K562 (cell line): ENCODE measurements around the gene AKIRIN1. TPM values are rescaled to one million over a fixed set of nuclear protein-coding genes. Genes with fewer than 3 reads are reported as not detected.

Experiments used
- ATAC-seq: fragments of 200-7000 bp; cut with Tn5 transposase; 3 replicates; pipeline ENCODE4 v1.9.1; 2020; ENCODE audit warnings: moderate library complexity
- BruUV-seq: library from RNA; stranded (reverse); fragments of 400-500 nt; replicated peaks from 2 replicates; lab custom pipeline; 2021; lab: Mats Ljungman, UMichigan
- CTCF ChIA-PET: fragments of 300-600 bp; formaldehyde crosslinking; extraction: SDS; loops from one replicate; lab custom pipeline; 2021; ENCODE audit warnings: low intra/inter-chr PET ratio; lab: Yijun Ruan, JAX
- POLR2A ChIA-PET: fragments of 300-600, 350-650 bp; sonication (Branson Sonifier 250); formaldehyde crosslinking; extraction: SDS; loops from one replicate; lab custom pipeline; 2021; ENCODE audit warnings: antibody characterized with exemption, inconsistent platforms; lab: Yijun Ruan, JAX
- DNase-seq, 4 experiments: peaks; one replicate each; pipeline versions ENCODE4 v3.0.0 to v3.0.0-alpha.2; 2011 to 2018; ENCODE audit warnings: low spot score in 3 of 4, mixed read lengths in 3 of 4; ENCODE audit errors: extremely low read depth in 1 of 4
- FAIRE-seq: peaks from 2 replicates; lab custom pipeline; 2011; peaks lifted over from hg19 to GRCh38; lab: Jason Lieb, UNC
- H2AFZ ChIP-seq: 2 replicates; pipeline ENCODE4 v1.6.0; 2011; ENCODE audit warnings: low read depth, low read length, control low read depth, inconsistent platforms
- H3K27ac ChIP-seq: fragments of 200-600 bp; 3 replicates; pipeline ENCODE4 v1.8.0; 2011; ENCODE audit warnings: low read depth, mild to moderate bottlenecking, control low read depth, inconsistent platforms, low read length, moderate library complexity, mixed read lengths; ENCODE audit errors: extremely low read depth
- H3K27me3 ChIP-seq, 2 experiments: fragments of 300-600 bp in 1 of 2; 2 replicates in 1 of 2; 3 replicates in 1 of 2; pipeline versions ENCODE4 v1.6.0 to v1.8.0; 2011; ENCODE audit warnings: inconsistent platforms in 2 of 2, low read length in 2 of 2, mild to moderate bottlenecking in 1 of 2, mixed read lengths in 1 of 2, moderate library complexity in 1 of 2; ENCODE audit not compliant: control insufficient read depth in 2 of 2, insufficient read depth in 2 of 2
- H3K36me3 ChIP-seq: fragments of 300-600 bp; 3 replicates; pipeline ENCODE4 v1.8.0; 2011; ENCODE audit warnings: mild to moderate bottlenecking, low read length, inconsistent platforms; ENCODE audit not compliant: control insufficient read depth, insufficient read depth
- H3K4me1 ChIP-seq, 2 experiments: fragments of 200-600 bp in 1 of 2; replicated peaks in 1 of 2; 2 replicates in 1 of 2; 3 replicates in 1 of 2; pipeline versions ENCODE4 v1.5.1 to v1.8.0; 2011; ENCODE audit warnings: inconsistent platforms in 2 of 2, low read length in 2 of 2, mild to moderate bottlenecking in 1 of 2, mixed read lengths in 1 of 2, moderate library complexity in 1 of 2; ENCODE audit not compliant: control insufficient read depth in 2 of 2, insufficient read depth in 2 of 2
- H3K4me2 ChIP-seq: 2 replicates; pipeline ENCODE4 v1.6.1; 2011; ENCODE audit warnings: low read length, control low read depth, inconsistent platforms, mixed read lengths; ENCODE audit not compliant: insufficient read depth
- H3K4me3 ChIP-seq: fragments of 200-600 bp; sonication (generic), shearing (Covaris generic); 2 replicates; pipeline ENCODE4 v1.5.1; 2016; ENCODE audit warnings: control low read depth, inconsistent platforms
- H3K79me2 ChIP-seq: fragments of 200-600 bp; 3 replicates; pipeline ENCODE4 v1.8.0; 2011; ENCODE audit warnings: low read length, inconsistent platforms; ENCODE audit not compliant: control insufficient read depth, insufficient read depth
- H3K9ac ChIP-seq, 2 experiments: 2 replicates each; pipeline versions ENCODE4 v1.6.0 to v1.6.1; 2011; ENCODE audit warnings: low read depth in 2 of 2, low read length in 2 of 2, control low read depth in 1 of 2, inconsistent platforms in 1 of 2, mild to moderate bottlenecking in 1 of 2, mixed read lengths in 1 of 2; ENCODE audit not compliant: insufficient read depth in 1 of 2
- H3K9me1 ChIP-seq: one replicate; pipeline ENCODE4 v1.6.0; 2011; ENCODE audit warnings: inconsistent platforms, mild to moderate bottlenecking, low read length, moderate library complexity; ENCODE audit not compliant: control insufficient read depth, insufficient read depth
- H3K9me3 ChIP-seq: replicated peaks from 2 replicates; pipeline ENCODE4 v1.5.1; 2011; ENCODE audit warnings: low read depth, low read length, inconsistent platforms; ENCODE audit not compliant: control insufficient read depth, insufficient read depth
- H4K20me1 ChIP-seq: replicated peaks from 2 replicates; pipeline ENCODE4 v1.6.1; 2011; ENCODE audit warnings: low read length, inconsistent platforms, mixed read lengths; ENCODE audit not compliant: control insufficient read depth, insufficient read depth
- DPF2 ChIP-seq: fragments of 450-650 bp; IDR thresholded peaks from 2 replicates; pipeline ENCODE4 v1.6.1; 2016
- ETV1 ChIP-seq: fragments of 450-650 bp; conservative IDR thresholded peaks from 2 replicates; pipeline ENCODE4 v1.6.1; 2016; ENCODE audit warnings: missing genetic modification characterization, control low read depth, low read depth, missing compliant biosample characterization
- ETV5 ChIP-seq: sonication (generic); formaldehyde crosslinking; IDR thresholded peaks from 2 replicates; pipeline ENCODE4 v1.4.0; 2020; ENCODE audit warnings: low read depth, mild to moderate bottlenecking, missing genetic modification reagents
- GABPB1 ChIP-seq: sonication (generic); formaldehyde crosslinking; IDR thresholded peaks from 2 replicates; pipeline ENCODE4 v1.8.0; 2022; ENCODE audit warnings: mild to moderate bottlenecking, missing genetic modification reagents
- HNRNPLL ChIP-seq: fragments of 200-400 bp; formaldehyde crosslinking; IDR thresholded peaks from 2 replicates; pipeline ENCODE4 v1.6.1; 2017; ENCODE audit warnings: low read length, low read depth, mild to moderate bottlenecking; ENCODE audit not compliant: poor library complexity, severe bottlenecking
- LEF1 ChIP-seq: fragments of 450-650 bp; IDR thresholded peaks from 2 replicates; pipeline ENCODE4 v1.6.1; 2016; ENCODE audit warnings: mild to moderate bottlenecking
- RBFOX2 ChIP-seq: fragments of 200-400 bp; formaldehyde crosslinking; IDR thresholded peaks from 2 replicates; pipeline ENCODE4 v1.6.1; 2017; ENCODE audit warnings: low read depth, mild to moderate bottlenecking, low read length, moderate library complexity
- SNAPC5 ChIP-seq: fragments of 250-450 bp; sonication (Bioruptor Pico); IDR thresholded peaks from 2 replicates; pipeline ENCODE4 v1.8.0; 2021; ENCODE audit warnings: moderate library complexity, mild to moderate bottlenecking, inconsistent platforms
- TEAD4 ChIP-seq, 2 experiments: sonication (generic) in 1 of 2; formaldehyde crosslinking in 1 of 2; IDR thresholded peaks; 2 replicates each; pipeline versions ENCODE4 v1.6.1 to v1.8.0; 2012 to 2022; ENCODE audit warnings: borderline replicate concordance in 1 of 2, inconsistent platforms in 1 of 2, low read length in 1 of 2, mild to moderate bottlenecking in 1 of 2, missing genetic modification reagents in 1 of 2
- ZBTB40 ChIP-seq, 2 experiments: fragments of 450-650 bp in 1 of 2; sonication (generic) in 1 of 2; formaldehyde crosslinking in 1 of 2; IDR thresholded peaks; 2 replicates each; pipeline versions ENCODE4 v1.7.1 to v1.9.0; 2016 to 2022; ENCODE audit warnings: inconsistent platforms in 1 of 2, mild to moderate bottlenecking in 1 of 2, missing genetic modification reagents in 1 of 2
- ZC3H8 ChIP-seq: fragments of 450-650 bp; IDR thresholded peaks from 2 replicates; pipeline ENCODE4 v1.6.1; 2017
- ZNF445 ChIP-seq: fragments of 250-450 bp; sonication (Bioruptor Pico); IDR thresholded peaks from 2 replicates; pipeline ENCODE4 v1.4.0; 2020; ENCODE audit warnings: low read depth, mild to moderate bottlenecking, moderate library complexity
- WGBS: fragments of 100-300 bp; shearing (Covaris generic); methylation state at CpG from one replicate; pipeline ENCODE4 v1.1.6; 2016; ENCODE audit warnings: low coverage, mixed read lengths; ENCODE audit not compliant: insufficient coverage; ENCODE audit errors: missing lambda C conversion rate; 5-methylcytosine and 5-hydroxymethylcytosine counted together
- in situ Hi-C: fragments of 300-500 bp; cut with MboI; formaldehyde crosslinking; loops from 4 replicates; pipeline ENCODE4 v1.15.0; 2018; ENCODE audit warnings: inconsistent platforms, mixed read lengths
- intact Hi-C: fragments of 100-400 bp; cut with micrococcal nuclease; formaldehyde crosslinking; loops from 2 replicates; pipeline ENCODE4 v1.14.2; 2022
- polyA plus RNA-seq, 8 experiments: library from polyadenylated mRNA; depleted of rRNA in 4 of 8; stranded (reverse) in 5 of 8; unstranded in 3 of 8; fragments of >200 nt; fragmentation: Nextera tagmentation in 2 of 8; fragmentation: Illumina TruSeq in 1 of 8; extraction: Ambion mirVana in 2 of 8; extraction: Trizol in 1 of 8; gene quantifications; 2 replicates each; pipeline versions ENCODE4 v1.2.1 to v1.2.3, GENCODE V29; 2011 to 2014; ENCODE audit warnings: inconsistent platforms in 1 of 8, missing spikeins in 1 of 8
- total RNA-seq, 7 experiments: library from RNA; depleted of rRNA in 6 of 7; stranded (reverse); fragments of >200 nt in 6 of 7; fragmentation: Illumina TruSeq in 2 of 7; extraction: Trizol in 2 of 7; gene quantifications; 2 replicates each; pipeline versions ENCODE4 v1.2.1 to v1.2.3, GENCODE V29; 2011 to 2021; ENCODE audit warnings: low replicate concordance in 1 of 7

Gene AKIRIN1
- total and polyA plus RNA-seq, 9 of the 15 experiments (the other 6 are each of a cell fraction or from before 2014, with no cell fraction given): 11.5 to 139 (median 83.4) TPM

GRCh38 chr1:38992412-38993111 is 1.5 kb downstream of the AKIRIN1 start:
- in situ Hi-C loops: no loop called here
- no peaks in the 10 kb centered on the region for H3K27me3 ChIP-seq
- peaks cover 5% of the 10 kb centered on the region for H3K9me1 ChIP-seq
- 14% methylated on average over 11 of the region's 11 CpGs for WGBS
- FAIRE-seq: no peak
- peak overlapping the region; percentile 86 to 97 for H3K9ac ChIP-seq
- peaks cover 67% of the 10 kb centered on the region for H3K79me2 ChIP-seq
- no peaks in the 10 kb centered on the region for H3K9me3 ChIP-seq
- H3K36me3 ChIP-seq: peaks cover 51% of the 10 kb centered on the region
- ChIA-PET POLR2A (interaction anchor here (0.7 kb wide), 1 partner anchor 10 kb away, joined by 3 read pairs; no protein-coding TSS in a partner anchor), CTCF (no interaction called here)
- peak overlapping the region; percentile 99 for H3K4me3 ChIP-seq
- intact Hi-C loops: no loop called here
- no TSS peak for BruUV-seq
- H3K4me2 ChIP-seq: peak overlapping the region; percentile 90
- peak in 1 of 4 experiments; percentile 7 for DNase-seq
- H3K4me1 ChIP-seq: peaks cover 0 to 17% of the 10 kb centered on the region in 2 experiments; a peak in 3 of 5 replicates
- peak overlapping the region; percentile 90 for H3K27ac ChIP-seq
- ATAC-seq: no peak
- H2AFZ ChIP-seq: no peak overlapping the region
- peaks cover 13% of the 10 kb centered on the region for H4K20me1 ChIP-seq
- peak; percentile 34; the same call in 1 of the 2 replicates for TF ChIP-seq GABPB1 (CRISPR knock-in tag)
- TF ChIP-seq ZBTB40 (IDR thresholded peaks at IDR 0.05): 0 out of 2 replicates have a peak, but pooled peaks have one; percentile 35
- no peak for TF ChIP-seq ZBTB40 (CRISPR knock-in tag; IDR thresholded peaks at IDR 0.05)
- 0 out of 2 replicates have a peak, but pooled peaks have one; percentile 7 for TF ChIP-seq TEAD4 (IDR thresholded peaks at IDR 0.05; ENCODE audit: low read length)
- no peak for TF ChIP-seq TEAD4 (CRISPR knock-in tag; IDR thresholded peaks at IDR 0.05; ENCODE audit: borderline replicate concordance)
- 0 out of 2 replicates have a peak, but pooled peaks have one; percentile 36 for TF ChIP-seq RBFOX2
- 0 out of 2 replicates have a peak, but pooled peaks have one; percentile 28 for TF ChIP-seq ETV5 (CRISPR knock-in tag)
- peak; percentile 32; the same call in 1 of the 2 replicates for TF ChIP-seq ETV1 (tag)
- no peak for TF ChIP-seq ZNF445 (CRISPR knock-in tag)
- TF ChIP-seq HNRNPLL: peak; percentile 12
- 0 out of 2 replicates have a peak, but pooled peaks have one; percentile 7 for TF ChIP-seq LEF1
- TF ChIP-seq SNAPC5: no peak
- peak; percentile 31; the same call in 1 of the 2 replicates for TF ChIP-seq DPF2
- no peak for TF ChIP-seq ZC3H8
